ENCODE results near the gene PLXNB2.
"Not testable (repeated sequence)": the region's sequence is repeated elsewhere in the genome, so short reads cannot be mapped to it uniquely, and the experiment has no call there.

Gene PLXNB2

GRCh38 chr22:50323900-50324299, 16.5 kb upstream of the PLXNB2 start:
- no peak for DNase-seq (ENCODE audit: insufficient read length, low spot score)
- TF ChIP-seq CTCF (IDR thresholded peaks at IDR 0.05; ENCODE audit: insufficient read depth, missing control alignments) = no peak
- no peak for FAIRE-seq

- not testable (repeated sequence) for FAIRE-seq; DNase-seq (ENCODE audit: insufficient read length, low spot score)
Measured at GRCh38 chr22:50322382-50323104, 15.1 kb upstream of the PLXNB2 start.

GRCh38 chr22:50320671-50321325, 13.4 kb upstream of the PLXNB2 start:
- DNase-seq (ENCODE audit: insufficient read length, low spot score) = no peak
- no peak for TF ChIP-seq CTCF (IDR thresholded peaks at IDR 0.05; ENCODE audit: insufficient read depth, missing control alignments)
- FAIRE-seq = no peak

- no peak for DNase-seq (ENCODE audit: insufficient read length, low spot score)
- no peak for FAIRE-seq
- no peak for TF ChIP-seq CTCF (IDR thresholded peaks at IDR 0.05; ENCODE audit: insufficient read depth, missing control alignments)
Measured at GRCh38 chr22:50320116-50320515, 12.7 kb upstream of the PLXNB2 start.

- no peak for TF ChIP-seq CTCF (IDR thresholded peaks at IDR 0.05; ENCODE audit: insufficient read depth, missing control alignments)
- no peak for FAIRE-seq
Measured at GRCh38 chr22:50319503-50319951, 12.1 kb upstream of the PLXNB2 start.

GRCh38 chr22:50318698-50319411, 11.4 kb upstream of the PLXNB2 start:
- DNase-seq (ENCODE audit: insufficient read length, low spot score) = no peak
- FAIRE-seq = no peak
- TF ChIP-seq CTCF (IDR thresholded peaks at IDR 0.05; ENCODE audit: insufficient read depth, missing control alignments) = no peak

More at GRCh38 chr22:50319503-50319951, 12.1 kb upstream of the PLXNB2 start:
- no peak for DNase-seq (ENCODE audit: insufficient read length, low spot score)

GRCh38 chr22:50318356-50318697, 10.9 kb upstream of the PLXNB2 start:
- no peak for TF ChIP-seq CTCF (IDR thresholded peaks at IDR 0.05; ENCODE audit: insufficient read depth, missing control alignments)
- FAIRE-seq = no peak
- DNase-seq (ENCODE audit: insufficient read length, low spot score) = no peak

Measured in D721Med (cell line).